ACC112 (cell line): Measurements from ENCODE around the gene SPAG4.

ENCODE experiments used
- H2AFZ ChIP-seq: fragments of 200-600 bp; sonication (generic); one replicate; pipeline ENCODE4 v1.6.0; 2017; ENCODE audit warnings: antibody characterized with exemption, low read length; ENCODE audit not compliant: unreplicated experiment
- H3K27ac ChIP-seq: fragments of 200-600 bp; sonication (generic); 2 replicates; pipeline ENCODE4 v1.5.1; 2014; ENCODE audit warnings: low read depth, mild to moderate bottlenecking, antibody characterized with exemption, low read length, moderate library complexity
- H3K27me3 ChIP-seq: fragments of 200-600 bp; sonication (generic); 2 replicates; pipeline ENCODE4 v1.6.1; 2014; ENCODE audit warnings: mild to moderate bottlenecking, antibody characterized with exemption, low read length, moderate library complexity, mixed read lengths; ENCODE audit not compliant: insufficient read depth
- H3K36me3 ChIP-seq: fragments of 200-600 bp; sonication (generic); 2 replicates; pipeline ENCODE4 v1.6.1; 2016; ENCODE audit warnings: mild to moderate bottlenecking, antibody characterized with exemption, low read length, moderate library complexity, mixed read lengths; ENCODE audit not compliant: insufficient read depth
- H3K4me1 ChIP-seq: fragments of 200-600 bp; sonication (generic); one replicate; pipeline ENCODE4 v1.6.1; 2016; ENCODE audit warnings: low read length, mixed read lengths; ENCODE audit not compliant: insufficient read depth, unreplicated experiment, control insufficient read depth
- H3K4me3 ChIP-seq: fragments of 200-600 bp; sonication (generic); 2 replicates; pipeline ENCODE4 v1.5.1; 2014; ENCODE audit warnings: mild to moderate bottlenecking, low read depth, low read length
- H3K79me2 ChIP-seq: fragments of 200-600 bp; sonication (generic); one replicate; pipeline ENCODE4 v1.6.0; 2016; ENCODE audit warnings: low read length; ENCODE audit not compliant: control insufficient read depth, unreplicated experiment, insufficient read depth

The SPAG4 gene

DNA sequence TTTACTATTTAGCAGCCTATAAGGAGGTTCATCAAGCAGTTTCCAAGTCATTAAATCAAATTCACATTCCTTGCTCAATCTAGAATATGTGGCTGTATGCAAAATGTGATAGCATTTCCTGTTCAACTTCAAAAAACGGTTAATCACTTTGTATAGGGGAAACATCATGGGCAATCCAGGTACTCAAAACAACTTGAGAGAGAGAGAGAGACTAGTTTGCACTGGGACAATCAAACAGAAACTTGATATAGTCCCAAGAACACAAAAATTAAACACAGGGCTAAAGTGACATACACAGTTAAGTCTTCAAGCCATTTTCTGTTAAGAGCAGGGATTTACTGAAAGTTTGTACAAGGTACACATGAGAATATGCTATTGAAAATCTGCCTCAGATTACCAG, 41.6 kb downstream of the SPAG4 start:
- H3K79me2 ChIP-seq, result peaks cover 99% of the 10 kb centered on the region
- no peaks in the 10 kb centered on the region for H3K27me3 ChIP-seq
- H3K36me3 ChIP-seq, result peaks cover 26% of the 10 kb centered on the region
- no peak overlapping the region for H2AFZ ChIP-seq
- H3K4me1 ChIP-seq, result peaks cover 34% of the 10 kb centered on the region
- no peak overlapping the region for H3K4me3 ChIP-seq
- no peak overlapping the region for H3K27ac ChIP-seq

DNA sequence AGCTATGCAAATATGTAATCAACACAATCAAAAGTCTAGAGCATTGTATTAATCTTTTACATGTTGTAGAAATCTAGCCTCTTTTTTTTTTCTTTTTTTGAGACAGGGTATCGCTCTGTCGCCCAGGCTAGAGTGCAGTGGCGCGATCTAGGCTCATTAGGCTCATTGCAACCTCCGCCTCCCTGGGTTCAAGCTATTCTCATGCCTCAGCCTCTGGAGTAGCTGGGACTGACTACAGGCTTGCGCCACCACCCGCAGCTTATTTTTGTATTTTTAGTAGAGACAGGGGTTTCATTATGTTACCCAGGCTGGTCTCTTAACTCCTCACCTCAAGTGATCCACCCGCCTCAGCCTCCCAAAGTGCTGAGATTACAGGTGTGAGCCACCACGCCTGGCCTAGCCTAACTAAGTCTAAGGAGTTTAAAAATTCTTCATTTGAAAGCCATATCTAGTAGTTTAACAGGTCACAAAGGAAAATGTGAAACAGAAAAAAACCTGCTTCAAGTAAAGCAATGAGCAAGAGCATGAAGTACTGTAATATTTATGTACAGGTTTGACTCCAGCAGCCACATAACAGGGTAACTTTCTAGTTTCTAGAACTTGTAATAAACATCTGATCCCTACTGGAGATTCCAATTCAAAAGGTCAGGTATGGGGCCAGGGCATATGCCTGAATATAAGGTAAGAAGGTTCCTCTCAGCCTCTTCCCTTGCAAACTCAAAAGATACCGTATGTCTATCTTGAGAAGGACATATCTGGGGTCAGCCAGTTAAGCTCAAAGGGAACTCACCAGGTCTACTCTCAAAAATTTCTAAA, 44.7 kb downstream of the SPAG4 start:
- H3K36me3 ChIP-seq, result peaks cover 4% of the 10 kb centered on the region
- peaks cover 95% of the 10 kb centered on the region for H3K79me2 ChIP-seq
- H2AFZ ChIP-seq, result no peak overlapping the region
- H3K27ac ChIP-seq, result no peak overlapping the region
- peaks cover 39% of the 10 kb centered on the region for H3K4me1 ChIP-seq
- H3K27me3 ChIP-seq, result no peaks in the 10 kb centered on the region
- H3K4me3 ChIP-seq, result peak overlapping the region; percentile 88

DNA sequence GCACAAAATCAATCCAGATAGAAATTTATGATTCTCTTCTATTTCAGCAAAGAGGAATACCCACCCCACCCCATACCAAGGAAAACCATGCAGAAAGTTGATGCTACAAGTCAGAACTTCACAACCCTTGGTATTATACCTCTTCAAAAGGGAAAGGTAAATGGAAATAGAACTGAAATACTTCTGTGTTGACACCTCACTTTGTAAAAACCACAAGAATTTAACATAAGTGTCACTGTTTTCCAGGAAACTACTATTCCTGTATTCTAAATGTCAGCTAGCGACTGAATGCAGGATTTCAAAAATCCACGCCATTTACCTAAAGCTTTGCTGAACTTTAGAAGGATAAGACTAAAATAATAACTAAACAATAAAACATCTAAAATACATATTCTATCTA, 45.4 kb downstream of the SPAG4 start:
- Histone ChIP-seq H3K27me3 (no peaks in the 10 kb centered on the region), H3K79me2 (peaks cover 87% of the 10 kb centered on the region), H3K4me3 (peak overlapping the region; percentile 88), H3K4me1 (peaks cover 39% of the 10 kb centered on the region), H3K36me3 (peaks cover 3% of the 10 kb centered on the region; the same call in 1 of the 2 replicates), H3K27ac (no peak overlapping the region), H2AFZ (no peak overlapping the region)

DNA sequence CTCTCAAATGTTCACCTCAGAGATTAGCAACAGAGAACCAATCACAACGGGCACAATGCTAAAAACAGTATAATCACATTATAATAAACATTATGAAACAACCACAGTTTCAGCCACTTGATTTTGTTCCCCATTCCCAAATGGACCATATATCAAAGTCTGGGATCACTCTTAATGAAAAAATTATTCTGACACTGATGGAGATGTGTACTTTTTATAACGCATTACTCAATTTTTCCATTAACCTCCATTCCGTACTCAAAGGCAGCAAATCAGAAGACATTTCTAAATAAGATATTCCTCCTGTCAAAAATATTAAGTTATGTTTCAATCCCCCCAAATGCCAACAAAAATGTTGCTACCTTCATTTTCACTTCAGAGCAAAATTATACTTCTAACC, 46.3 kb downstream of the SPAG4 start:
- Histone ChIP-seq H3K27me3 (no peaks in the 10 kb centered on the region), H3K4me1 (peaks cover 39% of the 10 kb centered on the region), H3K79me2 (peaks cover 79% of the 10 kb centered on the region), H3K36me3 (no peaks in the 10 kb centered on the region), H3K27ac (no peak overlapping the region), H3K4me3 (peak overlapping the region; percentile 88), H2AFZ (no peak overlapping the region)

DNA sequence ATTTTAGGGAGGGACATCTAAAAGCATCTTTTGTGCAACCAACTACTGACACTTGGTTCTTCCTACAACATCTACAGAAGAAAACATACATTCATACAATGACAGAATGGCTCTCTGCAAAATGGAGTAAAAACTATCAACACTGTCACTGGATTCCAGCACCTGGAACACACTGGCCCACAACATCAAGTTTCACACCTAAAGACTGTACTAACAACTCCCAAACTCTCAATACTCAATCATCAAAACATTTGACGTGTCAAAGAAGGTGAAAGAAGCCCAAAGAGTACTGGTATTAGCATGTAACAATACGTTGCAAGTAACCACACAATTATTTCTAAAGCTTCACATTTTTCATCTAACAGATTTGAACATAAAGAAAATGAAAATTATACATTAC, 46.9 kb downstream of the SPAG4 start:
- H2AFZ ChIP-seq, result no peak overlapping the region
- H3K79me2 ChIP-seq, result peaks cover 72% of the 10 kb centered on the region
- no peak overlapping the region for H3K27ac ChIP-seq
- H3K36me3 ChIP-seq, result no peaks in the 10 kb centered on the region
- peak overlapping the region; percentile 88 for H3K4me3 ChIP-seq
- H3K27me3 ChIP-seq, result no peaks in the 10 kb centered on the region
- H3K4me1 ChIP-seq, result peaks cover 36% of the 10 kb centered on the region

DNA sequence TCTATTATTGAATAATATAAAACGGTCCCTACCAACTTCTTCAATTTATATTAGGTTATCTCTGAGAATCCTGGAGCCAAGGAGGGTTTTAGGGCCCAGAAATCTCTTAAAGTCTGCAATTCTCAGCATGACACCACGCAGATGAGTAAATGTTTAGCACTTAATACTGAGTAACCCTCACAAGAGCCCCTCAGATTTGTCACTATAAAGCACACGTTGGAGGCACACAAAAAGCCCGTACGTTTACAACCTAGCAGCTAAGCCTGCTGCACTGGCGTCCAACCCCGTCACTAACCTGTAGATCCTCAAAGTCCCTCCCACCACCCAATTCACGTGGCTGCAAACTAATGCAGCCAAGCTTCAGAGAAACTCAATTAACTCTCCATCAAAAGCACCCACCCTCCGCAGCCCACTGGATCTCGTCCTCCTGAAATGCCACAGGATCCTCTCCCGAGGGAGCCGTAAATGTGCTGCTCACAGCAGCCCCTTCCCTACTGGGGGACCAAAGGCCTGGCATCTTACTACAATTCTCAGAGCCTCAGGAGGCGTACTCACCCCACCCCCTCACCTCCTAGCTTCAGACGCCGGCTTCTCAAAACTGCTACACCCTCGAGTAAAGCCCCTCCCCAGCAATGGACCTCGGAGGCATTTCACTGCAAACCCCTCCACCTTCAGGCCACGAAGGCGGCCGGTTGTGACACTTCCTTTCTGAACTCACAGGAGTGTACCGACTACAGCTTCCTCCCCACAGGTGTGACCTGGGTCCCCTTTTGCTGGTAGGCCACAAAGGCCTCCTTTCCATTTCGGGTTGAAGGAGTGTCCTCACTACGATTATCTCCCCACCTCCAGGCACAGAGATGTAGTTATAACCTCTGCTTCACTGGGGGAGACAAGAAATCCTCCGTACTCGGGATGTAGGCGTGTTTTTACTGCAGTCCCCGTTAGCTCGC, 48.2 kb downstream of the SPAG4 start:
- Histone ChIP-seq H3K27ac (peak overlapping the region; percentile 79), H3K4me3 (peak overlapping the region; percentile 88), H3K79me2 (peaks cover 61% of the 10 kb centered on the region), H3K27me3 (no peaks in the 10 kb centered on the region), H2AFZ (peak overlapping the region; percentile 17), H3K36me3 (peaks cover 5% of the 10 kb centered on the region), H3K4me1 (peaks cover 34% of the 10 kb centered on the region)

DNA sequence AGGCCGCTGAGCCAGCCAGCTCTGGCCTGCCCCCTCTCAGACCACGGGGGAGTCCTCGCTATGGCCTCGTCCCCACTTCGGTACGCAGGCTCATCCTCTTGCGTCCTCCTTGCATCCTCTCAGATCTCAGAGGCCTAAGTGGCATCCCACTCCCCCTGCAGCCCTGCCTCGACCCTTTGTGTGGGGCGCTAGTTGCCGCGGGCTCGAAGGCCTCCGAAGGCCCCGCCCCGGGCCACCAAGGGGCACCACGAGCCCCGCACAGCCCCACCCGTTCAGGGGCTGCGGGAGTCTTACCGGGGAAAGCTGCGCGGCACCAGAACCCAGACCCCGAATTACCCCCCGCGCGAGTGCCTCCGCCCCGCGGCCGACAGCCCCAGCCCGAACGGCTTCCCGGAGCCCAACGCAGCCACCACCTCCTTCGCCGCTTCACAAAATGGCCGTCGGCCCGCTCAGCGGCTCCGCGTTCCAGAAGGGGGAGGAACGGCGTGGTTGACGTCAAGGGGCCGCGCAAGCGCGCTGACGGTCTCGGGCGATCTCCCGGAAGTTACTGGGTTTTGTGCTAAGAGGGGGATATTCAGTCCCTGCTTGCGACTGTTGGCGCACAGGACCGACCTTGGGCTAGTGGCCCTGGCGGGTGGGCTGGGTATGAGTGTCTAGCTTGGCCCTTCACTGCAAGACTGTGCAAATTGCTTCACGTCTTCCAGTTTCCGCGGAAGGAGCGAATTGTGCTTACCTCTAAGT, 49.0 kb downstream of the SPAG4 start, which contains the start of the genes CPNE1 and RBM12:
Gene CPNE1 (minus strand): TSS at position 435 of the 741 bp plus-strand sequence. CDS start 31,977 bp downstream, outside the sequence.
Gene RBM12 (minus strand): TSS at position 435 of the 741 bp plus-strand sequence. CDS start 9,578 bp downstream, outside the sequence.
- peak within 1 kb of the TSS; percentile 88 for H3K4me3 ChIP-seq
- peaks cover 31% of the 10 kb centered on the region for H3K4me1 ChIP-seq
- H3K27me3 ChIP-seq, result no peaks in the 10 kb centered on the region
- H2AFZ ChIP-seq, result peak within 1 kb of the TSS; percentile 60
- H3K79me2 ChIP-seq, result peaks cover 53% of the 10 kb centered on the region
- H3K27ac ChIP-seq, result peak within 1 kb of the TSS; percentile 79
- H3K36me3 ChIP-seq, result peaks cover 11% of the 10 kb centered on the region

DNA sequence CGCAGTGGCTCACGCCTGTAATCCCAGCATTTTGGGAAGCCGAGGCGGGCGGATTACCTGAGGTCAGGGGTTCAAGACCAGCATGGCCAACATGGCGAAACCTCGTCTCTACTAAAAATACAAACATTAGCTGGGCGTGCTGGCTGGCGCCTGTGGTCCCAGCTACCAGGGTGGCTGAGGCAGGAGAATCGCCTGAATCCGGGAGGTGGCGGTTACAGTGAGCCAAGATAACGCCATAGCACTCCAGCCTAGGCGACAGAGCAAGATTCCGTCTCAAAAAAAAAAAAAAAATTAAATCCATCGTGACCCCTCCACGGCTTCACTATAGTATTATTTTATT, 50.3 kb downstream of the SPAG4 start:
- Histone ChIP-seq H3K4me3 (no peak overlapping the region), H3K79me2 (peaks cover 40% of the 10 kb centered on the region), H2AFZ (no peak overlapping the region), H3K27ac (no peak overlapping the region), H3K27me3 (no peaks in the 10 kb centered on the region), H3K4me1 (peaks cover 19% of the 10 kb centered on the region), H3K36me3 (peaks cover 17% of the 10 kb centered on the region)

DNA sequence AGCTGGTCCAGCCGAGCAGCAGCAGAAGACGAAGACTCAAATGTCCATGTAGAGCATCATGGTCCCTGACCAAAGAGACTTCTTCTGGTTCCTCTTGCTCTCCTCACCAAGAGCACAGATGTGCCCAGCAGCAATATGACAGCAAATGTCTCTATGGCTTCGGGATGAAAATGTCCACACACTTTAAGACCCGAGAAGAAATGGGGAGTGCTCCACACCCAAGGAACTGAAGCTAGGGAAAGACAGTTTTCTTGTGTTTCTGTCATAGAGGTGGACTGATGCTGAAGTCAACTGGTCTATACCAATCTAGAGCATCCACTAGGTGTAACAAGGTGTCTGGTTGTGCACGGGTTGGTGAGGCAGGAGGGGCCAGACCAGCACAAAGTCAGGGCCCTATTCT, 53.6 kb downstream of the SPAG4 start:
- H3K36me3 ChIP-seq, result peaks cover 27% of the 10 kb centered on the region

DNA sequence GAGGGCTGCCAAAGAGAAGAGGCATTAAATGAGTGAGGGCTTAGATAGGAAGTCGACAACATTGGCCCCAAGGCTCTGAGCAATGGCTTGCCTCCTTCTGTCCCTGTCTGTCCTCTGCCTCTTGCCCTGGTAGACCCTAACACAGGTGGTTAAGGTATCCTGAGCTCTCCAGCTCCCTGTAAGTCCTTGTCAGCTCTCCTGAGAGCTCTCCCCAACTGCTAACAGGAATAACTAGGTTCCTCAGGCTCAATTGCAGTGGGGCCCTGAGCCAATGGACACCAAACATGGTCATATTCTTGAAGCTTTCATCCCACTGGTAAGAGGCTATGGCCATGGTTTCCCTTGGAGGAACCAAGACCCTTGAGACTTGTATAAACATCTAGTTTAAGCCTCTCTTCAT, 54.1 kb downstream of the SPAG4 start:
- H3K4me3 ChIP-seq, result no peak overlapping the region
- peaks cover 2% of the 10 kb centered on the region for H3K79me2 ChIP-seq
- peaks cover 27% of the 10 kb centered on the region for H3K36me3 ChIP-seq
- H3K4me1 ChIP-seq, result no peaks in the 10 kb centered on the region
- H3K27me3 ChIP-seq, result no peaks in the 10 kb centered on the region
- H3K27ac ChIP-seq, result no peak overlapping the region
- no peak overlapping the region for H2AFZ ChIP-seq

More for the DNA sequence above, 53.6 kb downstream of the SPAG4 start:
- no peak overlapping the region for H3K27ac ChIP-seq
- H2AFZ ChIP-seq, result no peak overlapping the region
- no peaks in the 10 kb centered on the region for H3K27me3 ChIP-seq
- no peak overlapping the region for H3K4me3 ChIP-seq
- H3K4me1 ChIP-seq, result no peaks in the 10 kb centered on the region
- peaks cover 7% of the 10 kb centered on the region for H3K79me2 ChIP-seq
